Testis (tissue), 3 donors: ENCODE results near the gene SLC22A23. TPM values are rescaled to one million over a fixed set of nuclear protein-coding genes. Genes with fewer than 3 reads are reported as not detected.
A peak's percentile ranks its signal among the peaks of the same experiment; 100 is the strongest.

Experiments
- DNase-seq: peaks from one replicate; pipeline ENCODE4 v3.0.0-alpha.2; 2019
- H3K27ac ChIP-seq, 2 donors: fragments of 200-600 bp; sonication (generic); one replicate each; pipeline ENCODE4 v1.5.1; 2019
- H3K27me3 ChIP-seq: fragments of 200-600 bp; sonication (generic); one replicate; pipeline ENCODE4 v1.5.1; 2019
- H3K36me3 ChIP-seq: fragments of 200-600 bp; sonication (generic); one replicate; pipeline ENCODE4 v1.5.1; 2017; ENCODE audit warnings: low read depth; ENCODE audit errors: missing control alignments
- H3K4me1 ChIP-seq: fragments of 200-600 bp; sonication (generic); one replicate; pipeline ENCODE4 v1.5.1; 2019
- H3K4me3 ChIP-seq, 2 donors: fragments of 200-600 bp; sonication (generic); one replicate each; pipeline ENCODE4 v1.5.1; 2017 to 2019
- H3K9me3 ChIP-seq: fragments of 200-600 bp; sonication (generic); one replicate; pipeline ENCODE4 v1.5.1; 2017
- CTCF ChIP-seq, 3 experiments: fragments of 450-650 bp in 2 of 3; fragments of 200-600 bp in 1 of 3; sonication (generic) in 1 of 3; IDR thresholded peaks; one replicate each; pipeline ENCODE4 v1.5.1; 2016 to 2019; ENCODE audit warnings: antibody characterized with exemption in 3 of 3, mild to moderate bottlenecking in 2 of 3, moderate library complexity in 1 of 3
- POLR2A ChIP-seq: fragments of 450-650 bp; IDR thresholded peaks from one replicate; pipeline ENCODE4 v1.6.1; 2017; ENCODE audit warnings: antibody characterized with exemption, mild to moderate bottlenecking, moderate library complexity
- WGBS, 2 donors: methylation state at CpG; one replicate each; pipeline ENCODE4 v1.1.5; 2018; 5-methylcytosine and 5-hydroxymethylcytosine counted together
- intact Hi-C: fragments of 100-400 bp; cut with DNase I; formaldehyde crosslinking; loops from one replicate; pipeline ENCODE4 v1.15.1; 2023; ENCODE audit warnings: low total_unique reads
- polyA plus RNA-seq: library from polyadenylated mRNA; stranded (reverse); fragments of 350-450 nt; fragmentation: Illumina TruSeq; extraction: RNeasy Lipid Tissue Mini Kit (QIAGEN cat#74804); gene quantifications from one replicate; pipeline ENCODE4 v1.2.3, GENCODE V29; 2014; ENCODE audit warnings: low read depth, low replicate concordance; ENCODE audit not compliant: insufficient read depth
- total RNA-seq, 2 donors: library from RNA; depleted of rRNA; stranded (reverse); fragments of >200 nt; gene quantifications; one replicate each; pipeline ENCODE4 v1.2.3, GENCODE V29; 2016

SLC22A23 gene
- total and polyA plus RNA-seq, 3 donors from 2014 or later = 9.0 to 20.9 (median 14.9) TPM

- H3K4me3 ChIP-seq = no peak overlapping the region
- 66 to 77% methylated on average over 8 of the region's 8 CpGs for WGBS, 2 donors
- peak; percentile 22 for DNase-seq
- H3K27me3 ChIP-seq = no peaks in the 10 kb centered on the region
- TF ChIP-seq CTCF (IDR thresholded peaks at IDR 0.05) (no peak), POLR2A (no peak)
- no peak overlapping the region for H3K27ac ChIP-seq
- no peaks in the 10 kb centered on the region for H3K4me1 ChIP-seq
- intact Hi-C loops = no loop called here
- H3K36me3 ChIP-seq = no peaks in the 10 kb centered on the region
- H3K9me3 ChIP-seq = no peaks in the 10 kb centered on the region
Measured at GRCh38 chr6:3376064-3376463, 80.8 kb downstream of the SLC22A23 start.

GRCh38 chr6:3373597-3374203, 83.2 kb downstream of the SLC22A23 start:
- Histone ChIP-seq H3K9me3 (no peaks in the 10 kb centered on the region), H3K27me3 (no peaks in the 10 kb centered on the region), H3K36me3 (no peaks in the 10 kb centered on the region), H3K4me1 (no peaks in the 10 kb centered on the region), H3K4me3 (no peak overlapping the region), H3K27ac (no peak overlapping the region)
- TF ChIP-seq POLR2A = no peak
- no peak for TF ChIP-seq CTCF (IDR thresholded peaks at IDR 0.05)
- no peak for DNase-seq
- 88 to 90% methylated on average over 5 of the region's 5 CpGs for WGBS, 2 donors
- intact Hi-C loops = no loop called here

- H3K36me3 ChIP-seq = no peaks in the 10 kb centered on the region
- no peaks in the 10 kb centered on the region for H3K4me1 ChIP-seq
- no peak for DNase-seq
- no peaks in the 10 kb centered on the region for H3K27me3 ChIP-seq
- H3K4me3 ChIP-seq = no peak overlapping the region
- H3K9me3 ChIP-seq = no peaks in the 10 kb centered on the region
- 67 to 73% methylated on average over 3 to 6 of the region's 6 CpGs for WGBS, 2 donors
- intact Hi-C loops = no loop called here
- no peak overlapping the region for H3K27ac ChIP-seq
- TF ChIP-seq CTCF (IDR thresholded peaks at IDR 0.05) = no peak
- no peak for TF ChIP-seq POLR2A
Measured at GRCh38 chr6:3372912-3373554, 83.8 kb downstream of the SLC22A23 start.

GRCh38 chr6:3372184-3372846, 84.5 kb downstream of the SLC22A23 start:
- intact Hi-C loops = no loop called here
- no peak for DNase-seq
- H3K4me3 ChIP-seq = no peak overlapping the region
- TF ChIP-seq POLR2A (no peak), CTCF (IDR thresholded peaks at IDR 0.05) (no peak)
- no peaks in the 10 kb centered on the region for H3K36me3 ChIP-seq
- H3K9me3 ChIP-seq = no peaks in the 10 kb centered on the region
- 91 to 93% methylated on average over 12 of the region's 12 CpGs for WGBS, 2 donors
- no peak overlapping the region for H3K27ac ChIP-seq
- H3K4me1 ChIP-seq = no peaks in the 10 kb centered on the region
- no peaks in the 10 kb centered on the region for H3K27me3 ChIP-seq
